Left lung (tissue), 10 donors: ENCODE results near the gene ATF7IP. TPM values are rescaled to one million over a fixed set of nuclear protein-coding genes. Genes with fewer than 3 reads are reported as not detected.

Source experiments
- ATAC-seq: fragments of 200-7000 bp; cut with Tn5 transposase; one replicate; pipeline ENCODE4 v1.9.1; 2020; ENCODE audit warnings: moderate library complexity
- DNase-seq, 4 donors: peaks; one replicate each; pipeline ENCODE4 v3.0.0-alpha.2; 2013 to 2020
- H3K27ac ChIP-seq, 2 donors: fragments of 200-600 bp; sonication (generic) in 1 of 2; one replicate each; pipeline versions ENCODE4 v1.5.0 to v1.8.0; 2020 to 2021
- H3K27me3 ChIP-seq, 2 donors: fragments of 200-600 bp; sonication (generic) in 1 of 2; one replicate each; pipeline versions ENCODE4 v1.5.0 to v1.8.0; 2020 to 2021
- H3K36me3 ChIP-seq, 2 donors: fragments of 200-600 bp; sonication (generic) in 1 of 2; one replicate each; pipeline versions ENCODE4 v1.5.0 to v1.8.0; 2020 to 2021
- H3K4me1 ChIP-seq, 2 donors: fragments of 200-600 bp; one replicate each; pipeline ENCODE4 v1.8.0; 2021
- H3K4me3 ChIP-seq, 2 donors: fragments of 200-600 bp; sonication (generic) in 1 of 2; one replicate each; pipeline versions ENCODE4 v1.5.0 to v1.8.0; 2020 to 2021; ENCODE audit warnings: mild to moderate bottlenecking in 1 of 2
- H3K9me3 ChIP-seq, 2 donors: fragments of 200-600 bp; sonication (generic) in 1 of 2; one replicate each; pipeline versions ENCODE4 v1.5.0 to v1.8.0; 2020 to 2021
- intact Hi-C, 2 donors: fragments of 100-400 bp; cut with DNase I; formaldehyde crosslinking; loops; one replicate each; pipeline versions ENCODE4 v1.11.2 to v1.14.2; 2022
- polyA plus RNA-seq, 6 donors: library from polyadenylated mRNA; unstranded; fragments of 120-200 nt; gene quantifications; one replicate each; pipeline ENCODE4 v1.2.1, GENCODE V29; 2013; ENCODE audit not compliant: insufficient read length in 6 of 6
- total RNA-seq, 2 donors: library from RNA; stranded (reverse); fragmentation: NEBNext Ultra II Directional; extraction: Animal tissue kit (Norgen Biotek cat#: 25700); gene quantifications; one replicate each; pipeline ENCODE4 v1.2.1, GENCODE V29; 2021
- TF ChIP-seq, protein P1 (sequence below), 2 donors: fragments of 200-600 bp; sonication (generic) in 1 of 2; IDR thresholded peaks; one replicate each; pipeline versions ENCODE4 v1.5.0 to v1.8.0; 2021; ENCODE audit warnings: antibody characterized with exemption in 2 of 2
- donor health status: DM: no; HTN: yes; CAD: no.
- donor health status: DM: no; HTN: no; CAD: no.

ATF7IP gene
- total and polyA plus RNA-seq, 8 donors, result 47.6 to 84.8 (median 55.6) TPM

DNA sequence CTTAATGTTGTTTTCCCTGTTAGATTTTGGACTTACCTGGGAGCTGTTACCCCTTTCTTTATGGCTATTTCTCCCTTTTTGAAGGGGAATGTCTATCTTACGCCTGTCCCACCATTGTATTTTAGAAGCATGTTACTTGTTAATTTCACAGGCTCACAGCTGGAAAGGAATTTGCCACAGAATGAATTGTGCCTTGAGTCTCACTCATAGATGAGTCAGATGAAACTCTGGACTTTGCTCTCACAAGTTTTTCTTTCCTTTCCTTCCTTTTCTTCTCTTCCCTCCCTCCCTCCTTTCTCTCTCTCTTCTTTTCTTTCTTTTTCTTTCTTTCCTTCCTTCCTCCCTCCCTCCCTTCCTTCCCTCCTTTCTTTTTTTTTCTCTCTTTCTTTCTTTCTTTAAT is 9.3 kb upstream of the ATF7IP start:
- TF ChIP-seq, protein P1, sequence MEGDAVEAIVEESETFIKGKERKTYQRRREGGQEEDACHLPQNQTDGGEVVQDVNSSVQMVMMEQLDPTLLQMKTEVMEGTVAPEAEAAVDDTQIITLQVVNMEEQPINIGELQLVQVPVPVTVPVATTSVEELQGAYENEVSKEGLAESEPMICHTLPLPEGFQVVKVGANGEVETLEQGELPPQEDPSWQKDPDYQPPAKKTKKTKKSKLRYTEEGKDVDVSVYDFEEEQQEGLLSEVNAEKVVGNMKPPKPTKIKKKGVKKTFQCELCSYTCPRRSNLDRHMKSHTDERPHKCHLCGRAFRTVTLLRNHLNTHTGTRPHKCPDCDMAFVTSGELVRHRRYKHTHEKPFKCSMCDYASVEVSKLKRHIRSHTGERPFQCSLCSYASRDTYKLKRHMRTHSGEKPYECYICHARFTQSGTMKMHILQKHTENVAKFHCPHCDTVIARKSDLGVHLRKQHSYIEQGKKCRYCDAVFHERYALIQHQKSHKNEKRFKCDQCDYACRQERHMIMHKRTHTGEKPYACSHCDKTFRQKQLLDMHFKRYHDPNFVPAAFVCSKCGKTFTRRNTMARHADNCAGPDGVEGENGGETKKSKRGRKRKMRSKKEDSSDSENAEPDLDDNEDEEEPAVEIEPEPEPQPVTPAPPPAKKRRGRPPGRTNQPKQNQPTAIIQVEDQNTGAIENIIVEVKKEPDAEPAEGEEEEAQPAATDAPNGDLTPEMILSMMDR (IDR thresholded peaks at IDR 0.05), result no peak
- no peak overlapping the region for H3K27ac ChIP-seq
- DNase-seq (no peak), ATAC-seq (no peak)
- no peak overlapping the region for H3K4me3 ChIP-seq
- no peaks in the 10 kb centered on the region for H3K4me1 ChIP-seq
- H3K9me3 ChIP-seq, result peaks cover 0 to 20% of the 10 kb centered on the region in 2 donors
- intact Hi-C loops, result no loop called here
- no peaks in the 10 kb centered on the region for H3K27me3 ChIP-seq
- H3K36me3 ChIP-seq, result no peaks in the 10 kb centered on the region

DNA sequence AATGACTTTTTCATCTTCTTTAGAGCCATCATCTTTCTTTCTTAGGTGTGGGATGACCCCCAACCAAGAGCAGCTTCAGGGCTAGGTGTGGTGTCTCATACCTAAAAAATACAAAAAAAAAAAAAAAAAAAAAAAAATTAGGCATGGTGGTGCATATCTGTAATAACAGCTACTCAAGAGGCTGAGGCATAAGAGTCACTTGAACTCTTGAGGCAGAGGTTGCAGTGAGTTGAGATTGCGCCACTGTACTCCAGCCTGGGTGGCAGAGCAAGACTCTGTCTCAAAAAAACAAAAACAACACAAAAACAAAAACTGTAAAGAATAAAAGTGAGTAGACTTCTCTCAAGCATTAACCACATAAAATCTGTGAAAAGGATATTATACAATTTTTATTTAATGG is 8.0 kb upstream of the ATF7IP start:
- Histone ChIP-seq H3K9me3 (peaks cover 0 to 7% of the 10 kb centered on the region in 2 donors), H3K4me3 (no peak overlapping the region), H3K27me3 (no peaks in the 10 kb centered on the region), H3K27ac (no peak overlapping the region), H3K36me3 (no peaks in the 10 kb centered on the region), H3K4me1 (no peaks in the 10 kb centered on the region)
- ATAC-seq, result peak; percentile 92
- TF ChIP-seq, protein P1 (IDR thresholded peaks at IDR 0.05), result no peak
- peak in 1 of 4 donors; percentile 42 for DNase-seq
- intact Hi-C loops, result no loop called here

DNA sequence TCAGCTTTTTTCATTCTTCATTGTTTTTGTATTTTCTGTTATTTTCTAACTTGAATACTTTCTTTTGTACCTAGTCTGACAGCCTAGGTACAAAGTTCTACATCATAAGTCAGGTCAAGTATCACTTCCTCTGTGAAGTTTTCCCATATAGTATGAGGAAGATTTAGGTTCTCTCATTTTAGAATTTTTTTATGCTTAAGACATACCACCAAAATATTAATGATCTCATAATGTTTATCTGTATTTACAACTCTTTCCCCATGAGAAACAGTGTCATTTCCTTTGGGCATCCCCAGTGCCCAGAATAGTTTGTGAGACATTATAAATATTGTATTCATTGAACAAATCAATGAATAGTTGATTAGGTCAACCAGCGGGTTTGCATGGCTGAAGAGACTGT is 3.1 kb upstream of the ATF7IP start:
- Histone ChIP-seq H3K27me3 (no peaks in the 10 kb centered on the region), H3K27ac (no peak overlapping the region), H3K4me3 (no peak overlapping the region), H3K4me1 (peaks cover 0 to 10% of the 10 kb centered on the region in 2 donors), H3K36me3 (no peaks in the 10 kb centered on the region), H3K9me3 (no peaks in the 10 kb centered on the region)
- ATAC-seq, result no peak
- TF ChIP-seq, protein P1 (IDR thresholded peaks at IDR 0.05), result no peak
- DNase-seq, result no peak
- intact Hi-C loops, result loop anchor here in 1 of 2 donors (5.0 kb wide), 1 partner anchor 105 kb away; no protein-coding TSS in a partner anchor

DNA sequence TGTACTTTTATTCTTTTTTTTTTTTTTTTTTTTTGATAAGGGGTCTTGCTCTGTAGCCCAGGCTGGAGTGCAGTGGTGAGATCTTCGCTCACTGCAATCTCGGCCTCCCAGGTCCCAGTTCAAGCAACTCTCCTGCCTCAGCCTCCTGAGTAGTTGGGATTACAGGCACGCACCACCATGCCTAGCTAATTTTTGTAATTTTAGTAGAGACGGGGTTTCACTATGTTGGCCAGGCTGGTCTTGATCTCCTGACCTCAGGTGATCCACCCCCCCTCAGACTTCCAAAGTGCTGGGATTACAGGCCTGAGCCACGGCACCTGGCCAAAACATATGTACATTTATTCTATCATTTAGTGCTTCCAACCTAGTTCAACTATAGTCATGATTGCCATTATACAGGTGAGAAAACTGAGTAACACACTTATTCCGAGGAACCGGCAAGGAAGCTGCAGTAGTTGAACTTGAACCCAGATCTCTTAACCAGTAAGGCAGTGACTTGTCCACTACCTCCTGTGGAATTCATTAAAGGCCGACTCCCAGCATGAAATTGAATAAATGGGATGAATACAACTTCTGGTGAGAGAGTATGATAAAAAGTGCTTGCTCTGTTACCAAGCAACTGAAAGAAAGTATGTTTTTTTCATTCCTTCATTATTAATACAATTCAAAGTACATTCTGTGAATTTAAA is 755 bp upstream of the ATF7IP start:
- intact Hi-C loops, result loop anchor here in 1 of 2 donors (5.0 kb wide), 1 partner anchor 107 kb away; no protein-coding TSS in a partner anchor
- Histone ChIP-seq H3K36me3 (peaks cover 0 to 7% of the 10 kb centered on the region in 2 donors), H3K27me3 (no peaks in the 10 kb centered on the region), H3K4me1 (peaks cover 0 to 32% of the 10 kb centered on the region in 2 donors), H3K9me3 (no peaks in the 10 kb centered on the region), H3K4me3 (peak overlapping the region; percentile 47 to 55), H3K27ac (peak overlapping the region; percentile 97 to 98)
- no peak for ATAC-seq
- DNase-seq, result no peak
- TF ChIP-seq, protein P1 (IDR thresholded peaks at IDR 0.05), result no peak

DNA sequence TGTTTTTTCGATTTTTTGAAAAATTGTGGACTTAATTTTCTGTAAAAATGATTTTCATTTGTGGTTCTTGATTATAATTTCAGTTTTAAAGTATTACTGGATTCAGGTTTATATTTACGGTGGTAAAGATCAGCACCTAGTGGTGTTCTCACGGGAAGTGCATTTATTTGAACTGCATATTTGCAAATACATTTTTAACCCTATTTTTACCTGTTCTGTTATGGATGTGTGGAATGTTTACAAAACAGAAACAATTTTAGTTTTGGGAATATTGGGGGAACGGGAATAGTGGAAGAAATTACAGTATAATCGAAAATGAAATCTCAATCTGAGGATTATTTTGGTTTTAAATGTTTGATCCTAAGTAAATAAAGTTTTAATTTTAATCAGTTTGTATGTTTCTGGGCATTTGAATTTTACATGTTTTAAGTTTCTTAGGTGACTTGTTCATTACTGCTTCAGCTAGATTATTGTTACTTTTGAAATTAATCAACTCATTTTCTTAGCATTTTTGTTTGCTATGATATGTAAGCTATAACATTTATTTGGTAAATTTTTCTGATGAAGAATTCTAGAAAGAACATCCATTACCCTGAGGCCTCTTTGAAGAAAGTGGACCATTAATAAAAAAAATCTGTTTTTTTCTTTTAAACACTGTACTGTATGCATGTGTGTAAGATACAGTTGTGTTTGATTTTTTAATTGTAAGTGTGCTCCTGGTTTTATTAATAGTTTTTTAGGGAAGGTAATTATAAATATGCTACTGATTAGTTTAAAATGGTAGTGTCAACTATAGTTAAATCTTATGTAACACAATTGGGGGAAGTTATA is 942 bp downstream of the ATF7IP start:
- H3K4me3 ChIP-seq, result peak overlapping the region; percentile 47 to 55
- peaks cover 0 to 32% of the 10 kb centered on the region in 2 donors for H3K4me1 ChIP-seq
- peaks cover 0 to 7% of the 10 kb centered on the region in 2 donors for H3K36me3 ChIP-seq
- DNase-seq, result peak in 1 of 4 donors; percentile 59
- H3K27me3 ChIP-seq, result no peaks in the 10 kb centered on the region
- intact Hi-C loops, result no loop called here
- ATAC-seq, result peak; percentile 52
- TF ChIP-seq, protein P1 (IDR thresholded peaks at IDR 0.05), result peak; percentile 7 to 10
- no peaks in the 10 kb centered on the region for H3K9me3 ChIP-seq
- H3K27ac ChIP-seq, result peak overlapping the region; percentile 97 to 98
